H9 (cell line): ENCODE results near the gene ARMH3. TPM values are rescaled to one million over a fixed set of nuclear protein-coding genes. Genes with fewer than 3 reads are reported as not detected.

Source experiments
- DNase-seq: peaks from one replicate; pipeline ENCODE4 v3.0.0-alpha.2; 2017
- H2AFZ ChIP-seq: one replicate; pipeline ENCODE4 v1.6.1; 2013; ENCODE audit warnings: mild to moderate bottlenecking, low read length, control low read depth, moderate library complexity
- H2AK5ac ChIP-seq: 2 replicates; pipeline ENCODE4 v1.6.1; 2013; ENCODE audit warnings: low read length, control low read depth, mixed read lengths; ENCODE audit not compliant: insufficient read length
- H2BK120ac ChIP-seq: one replicate; pipeline ENCODE4 v1.6.1; 2013; ENCODE audit warnings: low read depth, mild to moderate bottlenecking, low read length, control low read depth, inconsistent platforms; ENCODE audit not compliant: poor library complexity, severe bottlenecking
- H2BK12ac ChIP-seq: 2 replicates; pipeline ENCODE4 v1.6.1; 2013; ENCODE audit warnings: low read length, control low read depth, mixed read lengths, low read depth; ENCODE audit not compliant: insufficient read length
- H2BK15ac ChIP-seq: 2 replicates; pipeline ENCODE4 v1.6.1; 2013; ENCODE audit warnings: low read depth, low read length, control low read depth
- H2BK20ac ChIP-seq: one replicate; pipeline ENCODE4 v1.6.1; 2013; ENCODE audit warnings: low read depth, mild to moderate bottlenecking, low read length, control low read depth, inconsistent platforms; ENCODE audit not compliant: poor library complexity, severe bottlenecking
- H2BK5ac ChIP-seq: 2 replicates; pipeline ENCODE4 v1.6.1; 2013; ENCODE audit warnings: low read length, control low read depth, mixed read lengths; ENCODE audit not compliant: insufficient read length
- H3K14ac ChIP-seq: 2 replicates; pipeline ENCODE4 v1.6.1; 2013; ENCODE audit warnings: low read length, control low read depth; ENCODE audit not compliant: insufficient read depth
- H3K18ac ChIP-seq: 2 replicates; pipeline ENCODE4 v1.6.1; 2013; ENCODE audit warnings: low read depth, mild to moderate bottlenecking, mixed read lengths, low read length, control low read depth; ENCODE audit not compliant: insufficient read length
- H3K23ac ChIP-seq: 2 replicates; pipeline ENCODE4 v1.6.1; 2013; ENCODE audit warnings: low read length, control low read depth, mixed read lengths, low read depth; ENCODE audit not compliant: insufficient read length
- H3K23me2 ChIP-seq: 2 replicates; pipeline ENCODE4 v1.6.1; 2013; ENCODE audit warnings: low read depth, mild to moderate bottlenecking, mixed read lengths, low read length, control low read depth; ENCODE audit not compliant: insufficient read length, poor library complexity, severe bottlenecking
- H3K27ac ChIP-seq: 2 replicates; pipeline ENCODE4 v1.5.1; 2013; ENCODE audit warnings: low read length, control low read depth, mixed read lengths, low read depth; ENCODE audit not compliant: insufficient read length
- H3K27me3 ChIP-seq: 2 replicates; pipeline ENCODE4 v1.6.1; 2013; ENCODE audit warnings: low read length, control low read depth, inconsistent platforms; ENCODE audit not compliant: insufficient read depth
- H3K4ac ChIP-seq: 2 replicates; pipeline ENCODE4 v1.6.1; 2013; ENCODE audit warnings: low read depth, mild to moderate bottlenecking, control low read depth, inconsistent platforms, low read length, moderate library complexity
- H3K4me1 ChIP-seq: 2 replicates; pipeline ENCODE4 v1.6.1; 2013; ENCODE audit warnings: low read length, control low read depth, inconsistent platforms; ENCODE audit not compliant: insufficient read depth
- H3K4me2 ChIP-seq: 2 replicates; pipeline ENCODE4 v1.6.1; 2013; ENCODE audit warnings: low read length, control low read depth, mixed read lengths; ENCODE audit not compliant: insufficient read length, insufficient read depth
- H3K56ac ChIP-seq: 2 replicates; pipeline ENCODE4 v1.6.1; 2013; ENCODE audit warnings: low read depth, mild to moderate bottlenecking, mixed read lengths, low read length, control low read depth; ENCODE audit not compliant: insufficient read length
- H3K79me1 ChIP-seq: 2 replicates; pipeline ENCODE4 v1.6.1; 2013; ENCODE audit warnings: low read depth, mild to moderate bottlenecking, moderate library complexity, low read length, control low read depth, inconsistent platforms; ENCODE audit not compliant: insufficient read depth, poor library complexity, severe bottlenecking
- H3K79me2 ChIP-seq: 2 replicates; pipeline ENCODE4 v1.6.1; 2013; ENCODE audit warnings: low read length, control low read depth, inconsistent platforms; ENCODE audit not compliant: insufficient read depth
- H3K9ac ChIP-seq: 2 replicates; pipeline ENCODE4 v1.6.1; 2013; ENCODE audit warnings: low read length, control low read depth, mixed read lengths; ENCODE audit not compliant: insufficient read length; ENCODE audit errors: extremely low read depth
- H3K9me3 ChIP-seq: one replicate; pipeline ENCODE4 v1.6.1; 2013; ENCODE audit warnings: low read depth, low read length, inconsistent platforms; ENCODE audit not compliant: control insufficient read depth
- H3T11ph ChIP-seq: one replicate; pipeline ENCODE4 v1.6.1; 2013; ENCODE audit warnings: mild to moderate bottlenecking, low read length, control low read depth, inconsistent platforms
- H4K20me1 ChIP-seq: one replicate; pipeline ENCODE4 v1.6.1; 2013; ENCODE audit not compliant: control insufficient read depth, insufficient read length, insufficient read depth
- H4K5ac ChIP-seq: 2 replicates; pipeline ENCODE4 v1.6.1; 2013; ENCODE audit warnings: low read depth, mild to moderate bottlenecking, mixed read lengths, low read length, control low read depth; ENCODE audit not compliant: insufficient read length
- H4K8ac ChIP-seq: replicated peaks from 2 replicates; pipeline ENCODE4 v1.6.1; 2013; ENCODE audit warnings: low read length, control low read depth, mixed read lengths, low read depth; ENCODE audit not compliant: insufficient read length
- H4K91ac ChIP-seq: 2 replicates; pipeline ENCODE4 v1.6.1; 2013; ENCODE audit warnings: low read depth, mild to moderate bottlenecking, moderate library complexity, mixed read lengths, low read length, control low read depth; ENCODE audit not compliant: insufficient read length
- H3K27ac Mint-ChIP-seq, 3 experiments: 2 replicates in 2 of 3; 3 replicates in 1 of 3; pipeline ENCODE4 v1.8.0; 2020 to 2021; ENCODE audit warnings: mixed read lengths in 3 of 3, mild to moderate bottlenecking in 1 of 3, moderate library complexity in 1 of 3
- H3K27me3 Mint-ChIP-seq: 2 replicates; pipeline ENCODE4 v1.8.0; 2021; ENCODE audit warnings: low read depth, mild to moderate bottlenecking, moderate library complexity, mixed read lengths
- H3K36me3 Mint-ChIP-seq, 3 experiments: 2 replicates in 2 of 3; 3 replicates in 1 of 3; pipeline ENCODE4 v1.8.0; 2020 to 2021; ENCODE audit warnings: low read depth in 3 of 3, mixed read lengths in 3 of 3; ENCODE audit not compliant: insufficient read depth in 1 of 3
- H3K4me1 Mint-ChIP-seq, 2 experiments: 2 replicates each; pipeline ENCODE4 v1.8.0; 2020; ENCODE audit warnings: mixed read lengths in 2 of 2
- H3K4me3 Mint-ChIP-seq, 2 experiments: 2 replicates in 1 of 2; 3 replicates in 1 of 2; pipeline ENCODE4 v1.8.0; 2020 to 2021; ENCODE audit warnings: mild to moderate bottlenecking in 2 of 2, mixed read lengths in 2 of 2, moderate library complexity in 1 of 2
- H3K9me3 Mint-ChIP-seq, 2 experiments: 2 replicates in 1 of 2; 3 replicates in 1 of 2; pipeline ENCODE4 v1.8.0; 2020; ENCODE audit warnings: mild to moderate bottlenecking in 2 of 2, mixed read lengths in 2 of 2, moderate library complexity in 1 of 2
- CTCF ChIP-seq: fragments of 200-600 bp; sonication (generic); conservative IDR thresholded peaks from 3 replicates; pipeline ENCODE4 v1.8.0; 2021; ENCODE audit warnings: antibody characterized with exemption, mild to moderate bottlenecking
- WGBS: extraction: QIAGEN DNeasy Blood & Tissue Kit; methylation state at CpG from one replicate; pipeline ENCODE4 v1.1.7; 2013; ENCODE audit warnings: missing lambda C conversion rate, low lambda C conversion rate, mixed read lengths; ENCODE audit not compliant: insufficient read length; ENCODE audit errors: extremely low coverage; 5-methylcytosine and 5-hydroxymethylcytosine counted together
- total RNA-seq: library from RNA; stranded (reverse); gene quantifications from 2 replicates; pipeline ENCODE4 v1.2.1, GENCODE V29; 2021

Gene ARMH3
- total RNA-seq, 1 experiment from 2014 or later, result 20.4 TPM

DNA sequence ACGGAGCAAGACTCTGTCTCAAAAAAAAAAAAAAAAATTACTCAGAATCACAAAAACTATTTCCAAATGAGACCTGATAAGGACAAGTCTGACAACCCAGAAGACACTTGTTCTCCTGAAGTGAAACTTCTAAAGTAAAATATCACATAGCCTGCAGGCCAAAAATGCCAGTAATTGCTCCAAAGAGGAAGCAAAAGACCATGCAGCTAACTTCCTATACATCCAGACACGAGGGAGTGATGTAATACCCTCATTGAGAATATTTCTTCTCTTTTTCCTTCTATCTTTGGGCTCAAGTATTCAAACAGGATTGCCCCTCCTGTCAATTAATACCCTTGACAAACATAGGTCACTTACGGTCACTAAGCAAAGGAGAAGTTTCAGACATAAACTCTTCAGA, 31.2 kb downstream of the ARMH3 start:
- Histone ChIP-seq H3K18ac (no peak overlapping the region), H3K27me3 (no peaks in the 10 kb centered on the region), H3K23ac (no peak overlapping the region), H4K5ac (no peak overlapping the region), H3K23me2 (no peaks in the 10 kb centered on the region), H2BK120ac (no peak overlapping the region), H3K4me2 (no peak overlapping the region), H3K56ac (no peak overlapping the region), H4K8ac (no peak overlapping the region), H3K27ac (no peak overlapping the region), H3K79me1 (no peaks in the 10 kb centered on the region), H2BK20ac (no peak overlapping the region), H4K91ac (no peak overlapping the region), H3K14ac (no peak overlapping the region), H4K20me1 (no peaks in the 10 kb centered on the region), H2BK5ac (no peak overlapping the region), H2BK12ac (no peak overlapping the region), H2AK5ac (no peak overlapping the region), H3K79me2 (no peaks in the 10 kb centered on the region), H3K4me1 (no peaks in the 10 kb centered on the region), H3K9me3 (no peaks in the 10 kb centered on the region), H3K9ac (no peak overlapping the region), H2AFZ (no peak overlapping the region), H3T11ph (no peak overlapping the region), H2BK15ac (no peak overlapping the region), H3K4ac (no peak overlapping the region)
- no peak overlapping the region; a peak in 1 of 7 replicates for H3K27ac Mint-ChIP-seq
- peaks cover 14 to 53% (median 44%) of the 10 kb centered on the region in 3 experiments for H3K36me3 Mint-ChIP-seq
- DNase-seq, result no peak
- H3K27me3 Mint-ChIP-seq, result no peaks in the 10 kb centered on the region
- no CpG with 5 or more reads among the region's 3 CpGs for WGBS
- H3K4me3 Mint-ChIP-seq, result no peak overlapping the region
- H3K4me1 Mint-ChIP-seq, result peaks cover 4% of the 10 kb centered on the region in 2 experiments; a peak in 3 of 4 replicates
- H3K9me3 Mint-ChIP-seq, result no peaks in the 10 kb centered on the region
- no peak for TF ChIP-seq CTCF
